Peyer's patch (tissue), 4 donors: ENCODE data around the gene VCL. TPM values are rescaled to one million over a fixed set of nuclear protein-coding genes. Genes with fewer than 3 reads are reported as not detected.

ENCODE experiments used
- DNase-seq, 3 donors: peaks; one replicate each; pipeline ENCODE4 v3.0.0-alpha.2; 2017 to 2019
- H3K27ac ChIP-seq, 4 donors: fragments of 200-600 bp; sonication (generic); one replicate each; pipeline ENCODE4 v1.5.1; 2016 to 2019
- H3K27me3 ChIP-seq, 2 donors: fragments of 200-600 bp; sonication (generic); one replicate each; pipeline ENCODE4 v1.5.1; 2019
- H3K36me3 ChIP-seq, 3 donors: fragments of 200-600 bp; sonication (generic); one replicate each; pipeline ENCODE4 v1.5.1; 2016 to 2019
- H3K4me1 ChIP-seq, 4 donors: fragments of 200-600 bp; sonication (generic); one replicate each; pipeline ENCODE4 v1.5.1; 2016 to 2019
- H3K4me3 ChIP-seq, 4 donors: fragments of 200-600 bp; sonication (generic); 1 replicate in 3 of 4; 2 replicates in 1 of 4; pipeline ENCODE4 v1.5.1; 2016 to 2019; ENCODE audit warnings: mild to moderate bottlenecking in 1 of 4
- H3K9me3 ChIP-seq, 4 donors: fragments of 200-600 bp; sonication (generic); one replicate each; pipeline ENCODE4 v1.5.1; 2016 to 2019; ENCODE audit warnings: mild to moderate bottlenecking in 1 of 4
- POLR2A ChIP-seq, 2 donors: fragments of 450-650 bp; IDR thresholded peaks; one replicate each; pipeline ENCODE4 v1.5.1; 2017; ENCODE audit warnings: antibody characterized with exemption in 2 of 2, mild to moderate bottlenecking in 2 of 2, moderate library complexity in 2 of 2
- total RNA-seq, 4 donors: library from RNA; depleted of rRNA; stranded (reverse); fragments of >200 nt; gene quantifications; one replicate each; pipeline ENCODE4 v1.1.0, GENCODE V29; 2016
- TF ChIP-seq, protein P1 (sequence below), 6 experiments: fragments of 450-650 bp in 4 of 6; fragments of 200-600 bp in 2 of 6; sonication (generic) in 1 of 6; IDR thresholded peaks; one replicate each; pipeline ENCODE4 v1.5.1; 2017 to 2019; ENCODE audit warnings: antibody characterized with exemption in 6 of 6, mild to moderate bottlenecking in 3 of 6, moderate library complexity in 1 of 6

VCL gene
- total RNA-seq, 4 donors from 2014 or later: 36.3 to 103 (median 61.4) TPM

DNA sequence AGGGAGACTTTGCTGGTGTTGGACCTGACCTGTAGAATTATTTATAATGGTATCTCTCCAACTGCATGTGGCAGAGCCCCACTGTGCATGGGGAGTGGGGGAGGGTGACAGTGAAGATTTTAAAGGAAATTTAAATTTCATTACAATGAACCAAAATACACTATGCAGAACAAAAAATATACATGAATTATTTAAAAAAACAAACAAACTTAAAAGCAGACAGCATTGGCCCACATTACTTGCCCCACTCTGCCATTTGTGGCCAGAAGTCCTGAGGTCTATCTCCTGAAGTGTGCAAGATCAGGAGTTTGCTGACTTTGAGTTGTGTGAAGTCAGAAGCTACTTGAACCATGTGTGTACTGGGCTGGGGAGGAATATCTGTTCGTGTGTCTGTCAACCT is 112.2 kb downstream of the VCL start:
- H3K27ac ChIP-seq: no peak overlapping the region
- no peak for DNase-seq
- H3K4me3 ChIP-seq: no peak overlapping the region
- no peaks in the 10 kb centered on the region for H3K27me3 ChIP-seq
- TF ChIP-seq, protein P1, sequence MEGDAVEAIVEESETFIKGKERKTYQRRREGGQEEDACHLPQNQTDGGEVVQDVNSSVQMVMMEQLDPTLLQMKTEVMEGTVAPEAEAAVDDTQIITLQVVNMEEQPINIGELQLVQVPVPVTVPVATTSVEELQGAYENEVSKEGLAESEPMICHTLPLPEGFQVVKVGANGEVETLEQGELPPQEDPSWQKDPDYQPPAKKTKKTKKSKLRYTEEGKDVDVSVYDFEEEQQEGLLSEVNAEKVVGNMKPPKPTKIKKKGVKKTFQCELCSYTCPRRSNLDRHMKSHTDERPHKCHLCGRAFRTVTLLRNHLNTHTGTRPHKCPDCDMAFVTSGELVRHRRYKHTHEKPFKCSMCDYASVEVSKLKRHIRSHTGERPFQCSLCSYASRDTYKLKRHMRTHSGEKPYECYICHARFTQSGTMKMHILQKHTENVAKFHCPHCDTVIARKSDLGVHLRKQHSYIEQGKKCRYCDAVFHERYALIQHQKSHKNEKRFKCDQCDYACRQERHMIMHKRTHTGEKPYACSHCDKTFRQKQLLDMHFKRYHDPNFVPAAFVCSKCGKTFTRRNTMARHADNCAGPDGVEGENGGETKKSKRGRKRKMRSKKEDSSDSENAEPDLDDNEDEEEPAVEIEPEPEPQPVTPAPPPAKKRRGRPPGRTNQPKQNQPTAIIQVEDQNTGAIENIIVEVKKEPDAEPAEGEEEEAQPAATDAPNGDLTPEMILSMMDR (IDR thresholded peaks at IDR 0.05): no peak
- TF ChIP-seq POLR2A (IDR thresholded peaks at IDR 0.05): no peak
- no peaks in the 10 kb centered on the region for H3K9me3 ChIP-seq
- peaks cover 0 to 93% (median 0%) of the 10 kb centered on the region in 3 donors for H3K36me3 ChIP-seq
- no peaks in the 10 kb centered on the region for H3K4me1 ChIP-seq

DNA sequence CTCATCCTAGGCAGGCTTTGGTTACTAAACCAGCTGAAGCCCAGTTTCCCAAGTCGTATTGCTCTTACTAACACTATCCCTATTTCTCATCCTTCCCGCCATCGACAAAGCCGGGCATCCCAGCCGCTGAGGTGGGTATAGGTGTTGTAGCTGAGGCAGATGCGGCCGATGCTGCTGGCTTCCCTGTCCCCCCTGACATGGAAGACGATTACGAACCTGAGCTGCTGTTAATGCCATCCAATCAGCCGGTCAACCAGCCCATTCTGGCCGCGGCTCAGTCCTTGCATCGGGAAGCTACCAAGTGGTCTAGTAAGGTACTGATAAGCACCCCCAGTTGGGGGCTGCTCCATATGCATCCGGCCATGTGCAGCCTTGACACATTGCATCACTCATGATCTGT is 113.9 kb downstream of the VCL start:
- H3K27ac ChIP-seq: no peak overlapping the region
- DNase-seq: no peak
- no peaks in the 10 kb centered on the region for H3K4me1 ChIP-seq
- H3K4me3 ChIP-seq: no peak overlapping the region
- H3K27me3 ChIP-seq: no peaks in the 10 kb centered on the region
- TF ChIP-seq POLR2A (IDR thresholded peaks at IDR 0.05): no peak
- TF ChIP-seq, protein P1 (IDR thresholded peaks at IDR 0.05): no peak
- peaks cover 0 to 89% (median 0%) of the 10 kb centered on the region in 3 donors for H3K36me3 ChIP-seq
- no peaks in the 10 kb centered on the region for H3K9me3 ChIP-seq

DNA sequence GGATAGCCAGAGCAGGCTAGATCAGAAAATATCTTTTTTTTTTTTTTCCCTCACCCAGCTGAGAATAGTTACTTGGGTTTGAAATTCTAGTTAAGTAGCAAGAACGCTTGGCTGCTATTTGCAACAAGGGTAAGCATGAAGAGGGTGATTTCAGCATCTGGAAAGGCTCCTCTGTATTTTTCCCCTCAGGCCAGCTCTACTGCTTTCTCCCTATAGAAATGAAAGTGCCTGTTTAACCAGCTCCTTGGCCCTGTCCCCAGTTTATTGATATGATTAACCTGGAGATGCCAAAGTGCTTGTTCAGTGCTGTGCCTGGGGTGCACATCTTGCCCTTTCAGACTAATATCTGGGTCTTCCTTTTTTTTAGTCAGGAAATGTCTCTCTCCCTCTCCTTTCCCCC is 115.6 kb downstream of the VCL start:
- no peak overlapping the region for H3K4me3 ChIP-seq
- TF ChIP-seq, protein P1 (IDR thresholded peaks at IDR 0.05): no peak
- no peak for TF ChIP-seq POLR2A (IDR thresholded peaks at IDR 0.05)
- no peaks in the 10 kb centered on the region for H3K9me3 ChIP-seq
- H3K4me1 ChIP-seq: no peaks in the 10 kb centered on the region
- no peaks in the 10 kb centered on the region for H3K27me3 ChIP-seq
- no peak for DNase-seq
- peaks cover 0 to 90% (median 0%) of the 10 kb centered on the region in 3 donors for H3K36me3 ChIP-seq
- H3K27ac ChIP-seq: no peak overlapping the region

DNA sequence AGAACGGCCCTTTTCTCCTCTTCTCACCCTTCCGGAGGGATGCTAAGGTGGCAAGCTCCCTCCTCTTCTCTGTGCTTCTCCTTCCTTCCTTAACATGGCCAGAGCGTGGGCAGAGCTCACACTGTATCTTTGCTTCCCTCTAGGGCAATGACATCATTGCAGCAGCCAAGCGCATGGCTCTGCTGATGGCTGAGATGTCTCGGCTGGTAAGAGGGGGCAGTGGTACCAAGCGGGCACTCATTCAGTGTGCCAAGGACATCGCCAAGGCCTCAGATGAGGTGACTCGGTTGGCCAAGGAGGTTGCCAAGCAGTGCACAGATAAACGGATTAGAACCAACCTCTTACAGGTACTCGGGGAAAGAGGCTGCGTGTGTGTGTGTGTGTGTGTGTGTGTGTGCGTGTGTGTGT is 116.1 kb downstream of the VCL start:
- no peaks in the 10 kb centered on the region for H3K27me3 ChIP-seq
- no peak overlapping the region for H3K27ac ChIP-seq
- TF ChIP-seq POLR2A (IDR thresholded peaks at IDR 0.05): no peak
- TF ChIP-seq, protein P1 (IDR thresholded peaks at IDR 0.05): no peak
- no peak for DNase-seq
- peaks cover 0 to 90% (median 0%) of the 10 kb centered on the region in 3 donors for H3K36me3 ChIP-seq
- no peak overlapping the region for H3K4me3 ChIP-seq
- no peaks in the 10 kb centered on the region for H3K4me1 ChIP-seq
- H3K9me3 ChIP-seq: no peaks in the 10 kb centered on the region

DNA sequence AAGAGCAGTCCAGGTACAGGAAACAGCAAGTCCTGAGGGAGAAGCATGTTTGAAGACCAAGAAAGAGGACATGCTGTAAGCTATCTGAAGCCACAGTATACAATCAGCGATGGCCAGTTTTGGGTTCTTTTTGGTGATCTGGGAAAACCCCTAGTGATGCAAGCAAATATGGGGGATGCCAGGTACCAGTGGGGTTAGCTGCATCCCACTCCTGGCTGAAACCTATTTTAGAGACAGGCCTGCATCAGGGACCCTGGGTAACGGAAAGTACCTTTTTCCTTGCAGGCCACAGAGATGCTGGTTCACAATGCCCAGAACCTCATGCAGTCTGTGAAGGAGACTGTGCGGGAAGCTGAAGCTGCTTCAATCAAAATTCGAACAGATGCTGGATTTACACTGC is 119.8 kb downstream of the VCL start:
- H3K27ac ChIP-seq: no peak overlapping the region
- peaks cover 0 to 91% (median 0%) of the 10 kb centered on the region in 3 donors for H3K36me3 ChIP-seq
- H3K9me3 ChIP-seq: no peaks in the 10 kb centered on the region
- no peak for DNase-seq
- no peaks in the 10 kb centered on the region for H3K27me3 ChIP-seq
- H3K4me3 ChIP-seq: no peak overlapping the region
- TF ChIP-seq POLR2A (IDR thresholded peaks at IDR 0.05): no peak
- TF ChIP-seq, protein P1 (IDR thresholded peaks at IDR 0.05): no peak
- H3K4me1 ChIP-seq: no peaks in the 10 kb centered on the region

DNA sequence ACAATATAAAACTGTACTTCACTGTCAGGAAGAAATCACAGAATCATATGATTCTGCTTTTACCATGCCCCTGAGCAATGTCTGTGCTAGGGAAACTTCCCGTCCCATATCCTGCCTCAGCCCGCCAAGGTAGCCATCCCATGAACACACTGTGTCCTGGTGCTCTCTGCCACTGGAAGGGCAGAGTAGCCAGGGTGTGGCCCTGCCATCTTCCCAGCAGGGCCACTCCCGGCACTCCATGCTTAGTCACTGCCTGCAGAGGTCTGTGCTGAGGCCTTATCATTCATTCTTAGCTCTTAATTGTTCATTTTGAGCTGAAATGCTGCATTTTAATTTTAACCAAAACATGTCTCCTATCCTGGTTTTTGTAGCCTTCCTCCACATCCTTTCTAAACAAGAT is 120.9 kb downstream of the VCL start:
- TF ChIP-seq POLR2A (IDR thresholded peaks at IDR 0.05): no peak
- TF ChIP-seq, protein P1 (IDR thresholded peaks at IDR 0.05): no peak
- H3K27ac ChIP-seq: peak overlapping the region in 1 of 4 donors; percentile 11
- no peaks in the 10 kb centered on the region for H3K4me1 ChIP-seq
- H3K4me3 ChIP-seq: no peak overlapping the region
- no peaks in the 10 kb centered on the region for H3K27me3 ChIP-seq
- no peaks in the 10 kb centered on the region for H3K9me3 ChIP-seq
- DNase-seq: peak in 2 of 3 donors; percentile 60 to 63
- peaks cover 0 to 92% (median 0%) of the 10 kb centered on the region in 3 donors for H3K36me3 ChIP-seq
